GM18858 (cell line): ENCODE data around the gene C5orf52.
"Not testable (repeated sequence)": the region's sequence is repeated elsewhere in the genome, so short reads cannot be mapped to it uniquely, and the experiment has no call there.

ENCODE experiments used
- ATAC-seq: cut with Tn5 transposase; IDR thresholded peaks from one replicate; pipeline ENCODE4 v1.9.1; 2021; ENCODE audit not compliant: unreplicated experiment

The C5orf52 gene

DNA sequence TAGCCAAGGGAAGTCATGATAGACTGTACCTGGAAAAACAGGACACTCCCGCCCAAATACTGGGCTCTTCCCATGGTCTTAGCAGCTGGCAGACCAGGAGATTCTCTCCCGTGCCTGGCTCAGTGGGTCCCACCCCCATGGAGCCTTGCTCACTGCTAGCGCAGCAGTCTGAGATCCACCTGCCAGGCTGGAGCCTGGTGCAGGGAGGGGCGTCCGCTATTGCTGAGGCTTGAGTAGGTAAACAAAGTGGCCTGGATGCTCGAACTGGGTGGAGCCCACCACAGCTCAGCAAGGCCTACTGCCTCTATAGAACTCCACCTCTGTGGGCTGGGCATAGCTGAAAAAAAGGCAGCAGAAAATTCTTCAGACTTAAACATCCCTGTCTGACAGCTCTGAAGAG, 49.8 kb downstream of the C5orf52 start:
- ATAC-seq = no peak

GRCh38 chr5:157722895-157723294, 51.6 kb downstream of the C5orf52 start:
- ATAC-seq = not testable (repeated sequence)

DNA sequence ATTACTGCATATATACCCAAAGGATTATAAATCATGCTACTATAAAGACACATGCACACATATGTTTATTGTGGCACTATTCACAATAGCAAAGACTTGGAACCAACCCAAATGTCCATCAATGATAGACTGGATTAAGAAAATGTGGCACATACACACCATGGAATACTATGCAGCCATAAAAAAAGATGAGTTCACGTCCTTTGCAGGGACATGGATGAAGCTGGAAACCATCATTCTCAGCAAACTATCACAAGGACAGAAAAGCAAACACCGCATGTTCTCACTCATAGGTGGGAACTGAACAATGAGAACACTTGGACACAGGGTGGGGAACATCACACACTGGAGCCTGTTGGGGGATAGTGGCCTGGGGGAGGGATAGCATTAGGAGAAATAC, 55.3 kb downstream of the C5orf52 start:
- not testable (repeated sequence) for ATAC-seq

- not testable (repeated sequence) for ATAC-seq
Observed at GRCh38 chr5:157727858-157728257, 56.5 kb downstream of the C5orf52 start.
